GOT3 (cell line): Measurements from ENCODE around the gene PLBD2.

ENCODE experiments used
- DNase-seq: peaks from one replicate; lab custom pipeline; 2025; ENCODE audit warnings: mixed read lengths; lab: John Stamatoyannopoulos, UW

PLBD2 gene

DNA sequence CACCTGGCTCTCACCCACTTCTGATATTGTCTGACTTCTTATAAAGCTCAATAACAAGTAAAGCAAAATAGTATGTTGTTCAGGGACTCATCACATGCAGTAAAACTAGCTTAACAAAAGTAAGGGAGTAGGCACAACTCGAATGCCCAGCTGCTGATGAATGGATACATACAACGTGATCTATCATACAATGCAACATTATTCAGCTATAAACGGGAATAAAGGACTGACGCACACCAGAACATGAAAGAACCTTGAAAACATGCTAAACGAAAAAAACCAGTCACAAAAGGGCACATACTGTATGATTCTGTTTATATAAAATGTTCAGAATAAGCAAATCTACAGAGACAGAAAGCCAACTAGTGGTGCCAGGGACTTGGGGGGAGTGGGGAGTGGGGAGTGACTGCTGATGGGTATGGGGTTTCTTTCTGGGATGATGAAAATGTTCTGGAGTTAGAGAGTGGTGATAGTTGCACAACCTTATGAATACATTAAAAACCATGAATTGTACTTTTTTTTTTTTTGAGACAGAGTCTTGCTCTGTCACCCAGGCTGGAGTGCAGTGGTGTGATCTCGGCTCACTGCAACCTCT lies 11.1 kb downstream of the PLBD2 start:
- DNase-seq, result no peak

DNA sequence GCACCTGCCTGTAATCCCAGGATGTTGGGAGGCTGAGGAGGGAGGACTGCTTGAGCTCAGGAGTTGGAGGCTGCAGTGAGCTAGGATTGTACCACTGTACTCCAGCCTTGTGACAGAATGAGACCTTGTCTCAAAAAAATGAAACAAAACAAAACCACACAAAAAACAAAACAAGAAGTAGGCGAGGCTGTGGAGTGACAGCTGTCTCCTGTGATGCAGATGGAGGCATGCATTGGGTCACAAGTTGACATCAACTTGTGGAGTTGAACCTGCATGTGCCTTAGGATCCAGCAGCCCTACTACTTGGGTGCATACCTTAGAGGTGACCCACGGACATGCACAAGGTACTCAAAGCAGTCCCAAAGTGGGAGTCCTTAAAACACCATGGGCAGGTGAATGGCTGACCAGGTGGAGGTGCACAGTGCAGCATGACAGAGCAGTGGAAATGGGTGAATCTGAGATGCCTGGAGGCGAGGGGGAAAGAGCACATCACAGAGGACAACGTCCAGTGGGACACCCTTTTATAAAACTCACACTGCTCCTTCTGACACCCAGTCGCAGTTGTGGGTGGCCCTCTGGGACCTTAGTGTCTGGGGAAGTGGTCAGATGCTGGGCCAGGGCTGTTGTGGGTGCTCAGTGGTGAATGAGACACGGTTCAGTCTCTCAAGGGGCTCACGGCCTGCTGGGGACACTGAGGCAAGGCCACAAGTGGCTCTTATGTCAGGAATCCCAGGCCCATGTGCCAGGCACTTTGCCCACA lies 12.7 kb downstream of the PLBD2 start:
- no peak for DNase-seq

DNA sequence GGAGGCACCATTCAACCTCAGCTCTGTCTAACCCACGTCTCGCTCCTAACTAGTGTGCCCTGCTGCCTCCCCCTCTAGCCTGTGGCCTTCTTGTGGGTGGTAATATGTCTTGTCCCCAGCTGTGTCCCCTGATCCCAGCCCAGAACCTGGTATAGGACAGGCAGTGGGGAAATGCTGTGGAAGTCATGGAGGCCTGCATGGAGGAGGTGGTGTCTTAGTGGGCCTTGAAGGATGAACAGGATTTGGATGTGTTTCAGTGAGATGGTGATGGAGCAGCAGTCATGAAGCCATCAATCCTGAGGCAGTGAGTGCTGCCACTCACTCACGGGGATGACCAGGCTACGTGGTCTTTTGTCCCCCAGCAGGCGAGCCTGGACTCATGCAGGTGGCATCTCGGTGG lies 13.4 kb downstream of the PLBD2 start:
- DNase-seq, result no peak

GRCh38 chr12:113372371-113372770 lies 14.0 kb downstream of the PLBD2 start:
- DNase-seq, result no peak

DNA sequence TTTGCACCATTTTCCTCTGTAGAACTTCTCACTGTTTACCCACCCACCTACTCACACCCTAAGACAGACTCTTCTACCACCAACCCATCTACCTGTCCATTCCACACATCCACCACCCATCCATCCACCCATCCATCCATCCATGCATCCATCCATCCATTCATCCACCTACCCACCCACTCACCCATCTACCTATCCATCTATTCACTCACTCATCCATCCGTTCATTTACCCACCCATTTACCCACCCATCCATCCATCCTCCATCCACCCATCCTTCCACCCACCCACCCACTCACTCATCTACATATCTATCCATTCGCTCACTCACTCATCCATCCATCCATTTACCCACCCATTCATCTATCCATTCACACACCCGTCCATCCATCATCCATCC lies 15.1 kb downstream of the PLBD2 start:
- DNase-seq, result no peak

DNA sequence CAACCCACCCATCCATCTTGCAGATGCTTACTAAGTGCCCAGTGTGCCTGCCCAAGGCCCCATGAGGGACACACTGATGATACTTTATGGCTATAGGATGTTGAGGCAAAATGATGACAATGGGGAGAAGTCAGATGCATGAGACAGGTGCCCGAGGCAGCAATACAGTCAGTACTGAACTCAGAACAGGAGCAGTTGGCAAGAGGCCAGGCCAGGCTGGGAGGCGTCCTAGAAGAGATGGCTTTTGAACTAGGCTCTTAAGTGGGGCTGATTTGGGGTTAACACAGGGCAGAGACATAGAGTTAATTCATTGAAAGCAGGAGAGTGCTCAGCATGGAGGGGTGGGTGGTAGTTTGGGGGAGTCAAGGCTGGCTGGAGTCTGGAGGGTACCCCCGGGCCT lies 15.6 kb downstream of the PLBD2 start:
- no peak for DNase-seq

- no peak for DNase-seq
Measured at GRCh38 chr12:113374823-113375428, 16.5 kb downstream of the PLBD2 start.

DNA sequence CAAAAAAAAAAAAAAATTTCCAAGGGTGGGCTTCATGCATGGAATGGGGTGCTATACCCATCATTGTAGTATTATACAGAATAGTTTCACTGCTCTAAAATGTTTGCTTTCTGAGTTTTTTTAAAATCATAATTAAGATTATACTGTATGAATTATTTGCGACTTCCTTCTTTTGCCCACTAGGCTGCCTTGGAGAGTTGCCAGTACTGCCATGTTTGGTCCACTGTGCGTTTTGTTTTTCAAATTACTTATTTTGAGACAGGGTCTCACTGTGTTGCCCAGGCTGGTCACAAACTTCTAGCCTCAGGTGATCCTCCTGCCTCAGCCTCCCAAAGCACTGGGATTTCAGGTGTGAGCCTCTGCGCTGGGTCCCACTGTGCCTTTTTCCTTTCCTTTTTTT lies 19.9 kb downstream of the PLBD2 start:
- no peak for DNase-seq

- no peak for DNase-seq
Measured at GRCh38 chr12:113381220-113381619, 22.8 kb downstream of the PLBD2 start.

DNA sequence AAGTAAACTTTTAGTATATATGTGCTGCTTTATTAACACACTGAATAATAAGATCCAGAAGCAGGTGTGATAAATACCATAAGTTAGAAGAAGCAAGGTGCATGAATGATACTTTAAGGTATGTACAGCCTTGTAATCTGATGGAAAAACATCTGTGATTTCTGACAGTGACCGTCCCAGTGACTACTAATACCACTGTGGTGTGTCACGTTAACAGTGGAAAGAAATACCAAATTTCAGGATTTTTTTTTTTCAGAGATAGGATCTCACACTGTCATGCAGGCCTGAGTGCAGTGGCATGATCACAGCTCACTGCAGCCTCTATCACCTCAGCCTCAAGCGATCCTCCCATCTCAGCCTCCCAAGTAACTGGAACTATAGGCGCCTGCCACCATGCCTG lies 23.8 kb downstream of the PLBD2 start:
- no peak for DNase-seq

- no peak for DNase-seq
Measured at GRCh38 chr12:113384778-113385177, 26.4 kb downstream of the PLBD2 start.

DNA sequence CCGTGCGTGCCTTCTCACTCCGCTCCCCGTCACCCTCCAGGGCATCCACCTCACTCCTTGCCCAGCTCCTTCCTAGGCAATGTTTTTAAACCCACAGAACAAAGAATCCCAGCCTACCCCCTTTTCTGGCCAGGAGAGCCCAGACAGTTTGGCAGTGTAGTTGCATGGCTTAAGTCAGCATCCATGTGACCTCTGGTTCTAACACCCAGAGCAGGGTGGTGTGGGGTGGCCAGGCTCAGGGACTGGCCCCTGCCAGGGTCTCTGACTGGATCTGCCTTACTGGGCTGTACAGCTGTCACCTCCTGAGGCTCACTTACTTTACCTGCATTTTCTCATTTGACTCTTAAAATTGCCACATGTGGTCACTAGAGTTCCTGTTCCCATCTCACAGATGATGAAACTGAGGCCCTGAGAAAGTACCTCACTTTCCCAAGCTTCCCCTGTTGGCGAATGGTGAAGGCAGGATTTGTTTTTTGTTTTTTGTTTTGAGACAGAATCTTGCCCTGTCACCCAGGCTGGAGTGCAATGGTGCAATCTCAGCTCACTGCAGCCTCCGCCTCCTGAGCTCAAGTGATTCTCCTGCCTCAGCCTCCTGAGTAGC lies 27.0 kb downstream of the PLBD2 start:
- DNase-seq, result no peak

GRCh38 chr12:113386866-113387566 lies 28.6 kb downstream of the PLBD2 start:
- DNase-seq, result no peak

- DNase-seq, result no peak
Measured at GRCh38 chr12:113387631-113388030, 29.2 kb downstream of the PLBD2 start.

GRCh38 chr12:113388351-113388750 lies 30.0 kb downstream of the PLBD2 start:
- no peak for DNase-seq

- DNase-seq, result no peak
Measured at GRCh38 chr12:113390064-113391043, 32.0 kb downstream of the PLBD2 start.

DNA sequence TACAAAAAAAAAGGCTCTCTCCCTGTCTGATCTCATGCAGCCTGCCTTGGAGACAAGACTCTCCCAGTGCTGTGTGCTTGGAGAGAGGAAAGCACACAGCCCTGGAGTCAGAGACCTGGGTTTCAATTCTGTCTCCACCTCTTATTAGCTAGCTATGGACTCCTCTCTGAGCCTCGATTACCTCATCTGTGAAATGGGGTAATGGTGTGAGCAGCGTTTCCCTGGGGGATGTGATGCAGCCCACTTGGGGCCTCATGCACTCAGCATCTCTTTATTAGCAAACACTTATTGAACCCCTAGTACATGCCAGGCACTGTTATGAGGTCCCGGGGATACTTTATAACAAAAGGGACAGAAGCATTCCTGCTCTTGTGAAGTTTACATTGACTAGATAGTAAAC lies 32.8 kb downstream of the PLBD2 start:
- DNase-seq, result no peak

- DNase-seq, result no peak
Measured at GRCh38 chr12:113391650-113392337, 33.4 kb downstream of the PLBD2 start.

GRCh38 chr12:113392520-113392919 lies 34.1 kb downstream of the PLBD2 start:
- no peak for DNase-seq

GRCh38 chr12:113392988-113393579 lies 34.7 kb downstream of the PLBD2 start:
- DNase-seq, result no peak
